HG03066 (cell line): ENCODE data around the gene CCS.
"Not testable (repeated sequence)": the region's sequence is repeated elsewhere in the genome, so short reads cannot be mapped to it uniquely, and the experiment has no call there.

Experiments used
- ATAC-seq: cut with Tn5 transposase; IDR thresholded peaks from one replicate; pipeline ENCODE4 v1.9.1; 2021; ENCODE audit warnings: low read depth; ENCODE audit not compliant: unreplicated experiment

Gene CCS

GRCh38 chr11:66589996-66590675 lies 2.8 kb upstream of the CCS start:
- no peak for ATAC-seq

GRCh38 chr11:66591175-66591574 lies 1.8 kb upstream of the CCS start:
- no peak for ATAC-seq

- ATAC-seq, result peak; percentile 16
Observed at GRCh38 chr11:66593303-66593635, 284 bp downstream of the CCS start.

- ATAC-seq, result no peak
Observed at GRCh38 chr11:66593650-66594049, 665 bp downstream of the CCS start.

GRCh38 chr11:66595245-66595904 lies 2.4 kb downstream of the CCS start:
- ATAC-seq, result no peak

GRCh38 chr11:66598993-66599392 lies 6.0 kb downstream of the CCS start:
- ATAC-seq, result no peak

- ATAC-seq, result no peak
Observed at GRCh38 chr11:66600219-66600618, 7.2 kb downstream of the CCS start.

- ATAC-seq, result no peak
Observed at GRCh38 chr11:66600631-66601233, 7.7 kb downstream of the CCS start.

GRCh38 chr11:66603072-66603471 lies 10.1 kb downstream of the CCS start:
- no peak for ATAC-seq

- ATAC-seq, result no peak
Observed at GRCh38 chr11:66604155-66604554, 11.2 kb downstream of the CCS start.

GRCh38 chr11:66606608-66607007 lies 13.6 kb downstream of the CCS start:
- not testable (repeated sequence) for ATAC-seq

GRCh38 chr11:66607126-66607834 lies 14.3 kb downstream of the CCS start:
- no peak for ATAC-seq

GRCh38 chr11:66609721-66610617 lies 17.0 kb downstream of the CCS start:
- no peak for ATAC-seq

- no peak for ATAC-seq
Observed at GRCh38 chr11:66612458-66612857, 19.5 kb downstream of the CCS start.

GRCh38 chr11:66614073-66614472 lies 21.1 kb downstream of the CCS start:
- ATAC-seq, result no peak

GRCh38 chr11:66616379-66617154 lies 23.6 kb downstream of the CCS start, which contains the start of gene RBM14:
RBM14 (plus strand) TSS chr11:66616630; CDS start chr11:66616721, 91 bp downstream.
- peak; percentile 87 for ATAC-seq

GRCh38 chr11:66617155-66617834 lies 24.3 kb downstream of the CCS start:
- no peak for ATAC-seq

GRCh38 chr11:66619080-66619554 lies 26.1 kb downstream of the CCS start:
- no peak for ATAC-seq

- ATAC-seq, result no peak
Observed at GRCh38 chr11:66624450-66624849, 31.5 kb downstream of the CCS start.
